HCT116 (cell line): ENCODE data around the gene CSDE1. TPM values are rescaled to one million over a fixed set of nuclear protein-coding genes. Genes with fewer than 3 reads are reported as not detected.

Experiments
- ATAC-seq: fragments of 200-7000 bp; cut with Tn5 transposase; 2 replicates; pipeline ENCODE4 v1.9.1; 2020; ENCODE audit warnings: mild to moderate bottlenecking, moderate library complexity
- BruUV-seq: library from RNA; stranded (reverse); fragments of 400-500 nt; replicated peaks from 2 replicates; lab custom pipeline; 2021; lab: Mats Ljungman, UMichigan
- CTCF ChIA-PET: fragments of 300-600 bp; sonication (Branson Sonifier 250); formaldehyde crosslinking; loops from one replicate; lab custom pipeline; 2021; ENCODE audit warnings: antibody characterized with exemption; lab: Charles Lee
- POLR2A ChIA-PET: fragments of 300-600, 350-600 bp; sonication (Branson Sonifier 250); formaldehyde crosslinking; loops from one replicate; lab custom pipeline; 2021; ENCODE audit warnings: antibody characterized with exemption; lab: Charles Lee
- RAD21 ChIA-PET, 2 experiments: fragments of 300-600 bp; sonication (Branson Sonifier 250); formaldehyde crosslinking; loops; one replicate each; lab custom pipeline; 2023; ENCODE audit warnings: low total read pairs in 2 of 2; ENCODE audit not compliant: uncharacterized antibody in 2 of 2, unreplicated experiment in 2 of 2, low non-redundant PET in 1 of 2; lab: Charles Lee
- DNase-seq: peaks from one replicate; pipeline ENCODE4 v3.0.0-alpha.2; 2010; ENCODE audit warnings: low read depth, low spot score
- H2AFZ ChIP-seq: fragments of 200-600 bp; shearing (Covaris generic), sonication (generic); 2 replicates; pipeline ENCODE4 v1.6.1; 2017; ENCODE audit warnings: low read depth, mixed run types, mixed read lengths, antibody characterized with exemption, low read length; ENCODE audit not compliant: poor library complexity, severe bottlenecking
- H3K27ac ChIP-seq: 2 replicates; pipeline ENCODE4 v1.5.1; 2012; ENCODE audit warnings: low read depth, low read length
- H3K27me3 ChIP-seq: fragments of 200-600 bp; sonication (generic); 2 replicates; pipeline ENCODE4 v1.6.1; 2016; ENCODE audit warnings: mixed run types, low read length, mixed read lengths; ENCODE audit not compliant: insufficient read depth
- H3K36me3 ChIP-seq, 2 experiments: fragments of 200-500 bp in 1 of 2; fragments of 200-600 bp in 1 of 2; sonication (Bioruptor generic) in 1 of 2; sonication (generic) in 1 of 2; 2 replicates each; pipeline versions ENCODE4 v1.5.1 to v1.6.1; 2014 to 2016; ENCODE audit warnings: low read length in 2 of 2, inconsistent platforms in 1 of 2, mixed read lengths in 1 of 2, mixed run types in 1 of 2; ENCODE audit not compliant: insufficient read depth in 2 of 2, control insufficient read depth in 1 of 2
- H3K4me1 ChIP-seq, 2 experiments: fragments of 200-600 bp in 1 of 2; sonication (generic) in 1 of 2; 2 replicates each; pipeline versions ENCODE4 v1.5.1 to v1.6.1; 2012 to 2017; ENCODE audit warnings: low read length in 2 of 2, inconsistent platforms in 1 of 2, mild to moderate bottlenecking in 1 of 2, mixed read lengths in 1 of 2, mixed run types in 1 of 2, moderate library complexity in 1 of 2; ENCODE audit not compliant: insufficient read depth in 2 of 2, control insufficient read depth in 1 of 2
- H3K4me2 ChIP-seq: fragments of 200-600 bp; sonication (generic); 2 replicates; pipeline ENCODE4 v1.6.1; 2017; ENCODE audit warnings: mixed run types, low read length, mixed read lengths
- H3K4me3 ChIP-seq, 2 experiments: fragments of 200-600 bp in 1 of 2; sonication (generic) in 1 of 2; replicated peaks in 1 of 2; 2 replicates each; pipeline ENCODE4 v1.5.1; 2011 to 2016; ENCODE audit warnings: low read length in 2 of 2, control low read depth in 1 of 2, low read depth in 1 of 2, mild to moderate bottlenecking in 1 of 2, mixed read lengths in 1 of 2, mixed run types in 1 of 2
- H3K79me2 ChIP-seq: fragments of 200-600 bp; sonication (generic); 2 replicates; pipeline ENCODE4 v1.6.1; 2017; ENCODE audit warnings: mild to moderate bottlenecking, mixed run types, low read length, moderate library complexity, mixed read lengths; ENCODE audit not compliant: insufficient read depth
- H3K9ac ChIP-seq: fragments of 200-600 bp; sonication (generic); 2 replicates; pipeline ENCODE4 v1.6.1; 2016; ENCODE audit warnings: low read length, mixed read lengths
- H3K9me2 ChIP-seq: fragments of 200-600 bp; sonication (generic), shearing (Covaris generic); 2 replicates; pipeline ENCODE4 v1.6.1; 2017; ENCODE audit warnings: mixed run types, mild to moderate bottlenecking, moderate library complexity; ENCODE audit not compliant: insufficient read depth
- H3K9me3 ChIP-seq, 2 experiments: fragments of 200-500 bp in 1 of 2; fragments of 200-600 bp in 1 of 2; sonication (Bioruptor generic) in 1 of 2; sonication (generic) in 1 of 2; 2 replicates each; pipeline ENCODE4 v1.6.1; 2014 to 2017; ENCODE audit warnings: low read length in 2 of 2, mixed read lengths in 2 of 2, inconsistent platforms in 1 of 2, low read depth in 1 of 2, mild to moderate bottlenecking in 1 of 2, mixed run types in 1 of 2, moderate library complexity in 1 of 2; ENCODE audit not compliant: control insufficient read depth in 1 of 2, insufficient read depth in 1 of 2
- H4K20me1 ChIP-seq: fragments of 200-600 bp; sonication (generic), shearing (Covaris generic); 2 replicates; pipeline ENCODE4 v1.6.1; 2017; ENCODE audit warnings: mixed run types, mild to moderate bottlenecking, moderate library complexity; ENCODE audit not compliant: insufficient read depth
- ATF3 ChIP-seq: IDR thresholded peaks from 2 replicates; pipeline ENCODE4 v1.6.1; 2012
- CBX3 ChIP-seq: IDR thresholded peaks from 2 replicates; pipeline ENCODE4 v1.6.1; 2012; ENCODE audit warnings: low read depth
- CTCF ChIP-seq, 3 experiments: fragments of 200-600 bp in 1 of 3; sonication (generic) in 1 of 3; IDR thresholded peaks in 2 of 3; conservative IDR thresholded peaks in 1 of 3; 2 replicates each; pipeline ENCODE4 v1.5.1; 2012 to 2017; ENCODE audit warnings: low read depth in 2 of 3, low read length in 2 of 3, antibody characterized with exemption in 1 of 3, borderline replicate concordance in 1 of 3, control low read depth in 1 of 3, mild to moderate bottlenecking in 1 of 3, mixed read lengths in 1 of 3, mixed run types in 1 of 3, moderate library complexity in 1 of 3; ENCODE audit not compliant: insufficient read depth in 1 of 3
- EGR1 ChIP-seq: IDR thresholded peaks from 2 replicates; pipeline ENCODE4 v1.6.1; 2012; ENCODE audit warnings: low read depth
- EZH2phosphoT487 ChIP-seq: fragments of 200-600 bp; IDR thresholded peaks from 2 replicates; pipeline ENCODE4 v1.6.1; 2018; ENCODE audit warnings: antibody characterized with exemption, borderline replicate concordance
- FOSL1 ChIP-seq: IDR thresholded peaks from 2 replicates; pipeline ENCODE4 v1.6.1; 2012; ENCODE audit warnings: low read depth
- JUND ChIP-seq: IDR thresholded peaks from 2 replicates; pipeline ENCODE4 v1.6.1; 2012
- MAX ChIP-seq: IDR thresholded peaks from 2 replicates; pipeline ENCODE4 v1.6.1; 2012
- REST ChIP-seq: IDR thresholded peaks from 2 replicates; pipeline ENCODE4 v1.6.1; 2012; ENCODE audit warnings: low read depth
- SIN3A ChIP-seq: IDR thresholded peaks from 2 replicates; pipeline ENCODE4 v1.6.1; 2012; ENCODE audit warnings: low read depth
- SP1 ChIP-seq: IDR thresholded peaks from 2 replicates; pipeline ENCODE4 v1.6.1; 2012; ENCODE audit warnings: low read depth
- SRF ChIP-seq: IDR thresholded peaks from 2 replicates; pipeline ENCODE4 v1.6.1; 2012; ENCODE audit warnings: low read depth
- TCF7L2 ChIP-seq: IDR thresholded peaks from 2 replicates; pipeline ENCODE4 v1.7.0; 2011; ENCODE audit warnings: borderline replicate concordance, inconsistent platforms; ENCODE audit not compliant: insufficient read depth, insufficient read length; ENCODE audit errors: extremely low read depth
- YY1 ChIP-seq: IDR thresholded peaks from 2 replicates; pipeline ENCODE4 v1.6.1; 2011; ENCODE audit warnings: low read length, low read depth, moderate library complexity, mild to moderate bottlenecking; ENCODE audit not compliant: insufficient replicate concordance; ENCODE audit errors: extremely low read depth
- ZFX ChIP-seq: fragments of 450-650 bp; IDR thresholded peaks from 2 replicates; pipeline ENCODE4 v1.6.1; 2017
- ZNF274 ChIP-seq: fragments of 200-500 bp; sonication (Bioruptor generic); IDR thresholded peaks from 2 replicates; pipeline ENCODE4 v1.6.1; 2014; ENCODE audit warnings: mild to moderate bottlenecking, low read depth, low read length, inconsistent platforms
- intact Hi-C: fragments of 100-400 bp; cut with micrococcal nuclease; formaldehyde crosslinking; loops from 2 replicates; pipeline ENCODE4 v1.10.0; 2022
- total RNA-seq: library from RNA; stranded (reverse); gene quantifications from one replicate; pipeline ENCODE4 v1.2.1, GENCODE V29; 2021; ENCODE audit not compliant: unreplicated experiment

The CSDE1 gene
- total RNA-seq, 1 experiment from 2014 or later = 515 TPM

- H3K4me1 ChIP-seq = peaks cover 12 to 28% of the 10 kb centered on the region in 2 experiments
- H3K9me3 ChIP-seq = no peaks in the 10 kb centered on the region
- POLR2A ChIA-PET = no interaction called here
- peak overlapping the region; percentile 100 for H3K9ac ChIP-seq
- BruUV-seq = no TSS peak
- no peaks in the 10 kb centered on the region; a peak in 1 of 4 replicates for H3K36me3 ChIP-seq
- no peak for DNase-seq
- TF ChIP-seq YY1 = no peak
- no peak for TF ChIP-seq JUND
- TF ChIP-seq EGR1 = no peak
- TF ChIP-seq SIN3A = no peak
- TF ChIP-seq SRF = no peak
- TF ChIP-seq CTCF (IDR thresholded peaks at IDR 0.05 in 2 of 3, conservative IDR thresholded peaks at IDR 0.05 in 1 of 3; ENCODE audit: borderline replicate concordance in 1 of 3, insufficient read depth in 1 of 3, low read depth in 2 of 3, low read length in 2 of 3) = no peak
- TF ChIP-seq ZNF274 = no peak
- no peak for TF ChIP-seq TCF7L2
- TF ChIP-seq EZH2phosphoT487 = no peak
- no peak for TF ChIP-seq ATF3
- no peak for TF ChIP-seq FOSL1
- no peak for TF ChIP-seq SP1
- no peak for TF ChIP-seq REST
- no peak for TF ChIP-seq CBX3
- TF ChIP-seq ZFX = no peak
- no peak for TF ChIP-seq MAX
- TF ChIP-seq, all 23 proteins: peak for 0
- peaks cover 54% of the 10 kb centered on the region for H4K20me1 ChIP-seq
- ChIA-PET CTCF (no interaction called here), RAD21 (no interaction called here)
- H3K79me2 ChIP-seq = peaks cover 65% of the 10 kb centered on the region
- peak overlapping the region; percentile 89 for H3K4me2 ChIP-seq
- H3K27me3 ChIP-seq = no peaks in the 10 kb centered on the region
- H3K27ac ChIP-seq = peak overlapping the region; percentile 93; the same call in 1 of the 2 replicates
- no peaks in the 10 kb centered on the region for H3K9me2 ChIP-seq
- intact Hi-C loops = loop anchor here (5.0 to 10.0 kb wide), 2 partner anchors 289 to 409 kb away; no protein-coding TSS in a partner anchor
- peak overlapping the region; percentile 80 to 97 for H3K4me3 ChIP-seq
- no peak overlapping the region for H2AFZ ChIP-seq
- ATAC-seq = no peak
Measured at GRCh38 chr1:114756009-114756892, 1.5 kb downstream of the CSDE1 start.
